A549 (cell line): ENCODE results near the gene ZC3H10. TPM values are rescaled to one million over a fixed set of nuclear protein-coding genes. Genes with fewer than 3 reads are reported as not detected.

Source experiments
- ATAC-seq, 2 experiments: fragments of 200-7000 bp in 1 of 2; fragments of >200 bp in 1 of 2; cut with Nextera tagmentation in 1 of 2; cut with Tn5 transposase in 1 of 2; 3 replicates each; pipeline versions ENCODE4 v1.8.0 to v1.9.1; 2018 to 2020; ENCODE audit warnings: mild to moderate bottlenecking in 1 of 2, moderate library complexity in 1 of 2
- CTCF ChIA-PET: fragments of 300-600 bp; sonication (Branson Sonifier 250); formaldehyde crosslinking; extraction: SDS; loops from one replicate; lab custom pipeline; 2021; ENCODE audit warnings: antibody characterized with exemption, inconsistent platforms; lab: Yijun Ruan, JAX
- POLR2A ChIA-PET: fragments of 350-600 bp; formaldehyde crosslinking; extraction: SDS; loops from one replicate; lab custom pipeline; 2021; ENCODE audit warnings: antibody characterized with exemption, inconsistent platforms; lab: Yijun Ruan, JAX
- DNase-seq, 2 experiments: peaks; one replicate each; pipeline versions ENCODE4 v3.0.0 to v3.0.0-alpha.2; 2011 to 2016; ENCODE audit warnings: low read depth in 1 of 2, low spot score in 1 of 2
- FAIRE-seq: peaks from 2 replicates; lab custom pipeline; 2011; peaks lifted over from hg19 to GRCh38; lab: Jason Lieb, UNC
- H3K27ac ChIP-seq, 2 experiments: fragments of >200 bp; sonication (Bioruptor Twin); formaldehyde crosslinking; 3 replicates each; pipeline ENCODE4 v1.5.1; 2016 to 2017
- H3K4me1 ChIP-seq: fragments of >200 bp; sonication (Bioruptor Twin); formaldehyde crosslinking; 3 replicates; pipeline ENCODE4 v1.6.1; 2016
- H3K4me2 ChIP-seq: fragments of >200 bp; sonication (Bioruptor Twin); formaldehyde crosslinking; 3 replicates; pipeline ENCODE4 v1.6.1; 2016
- H3K4me3 ChIP-seq: fragments of >200 bp; sonication (Bioruptor Twin); formaldehyde crosslinking; 3 replicates; pipeline ENCODE4 v1.5.1; 2016
- H3K9me3 ChIP-seq: fragments of >200 bp; sonication (Bioruptor Twin); formaldehyde crosslinking; 3 replicates; pipeline ENCODE4 v1.6.1; 2016
- CHD2 ChIP-seq: fragments of 150-350 bp; IDR thresholded peaks from 2 replicates; pipeline ENCODE4 v1.6.1; 2014; ENCODE audit warnings: low read length; ENCODE audit not compliant: partially characterized antibody
- E2F6 ChIP-seq: IDR thresholded peaks from 2 replicates; pipeline ENCODE4 v1.6.1; 2012; ENCODE audit warnings: low read depth, borderline replicate concordance
- EHMT2 ChIP-seq: fragments of 200-600 bp; sonication (generic); IDR thresholded peaks from 2 replicates; pipeline ENCODE4 v1.6.1; 2016; ENCODE audit warnings: antibody characterized with exemption, low read depth, mild to moderate bottlenecking, moderate library complexity
- HES2 ChIP-seq: fragments of >200 bp; sonication (Bioruptor Twin); formaldehyde crosslinking; IDR thresholded peaks from 2 replicates; pipeline ENCODE4 v1.6.1; 2016
- JUNB ChIP-seq: fragments of >200 bp; sonication (Bioruptor Twin); formaldehyde crosslinking; IDR thresholded peaks from 2 replicates; pipeline ENCODE4 v1.6.1; 2016
- KDM1A ChIP-seq: fragments of 200-600 bp; sonication (generic); IDR thresholded peaks from 2 replicates; pipeline ENCODE4 v1.6.1; 2016; ENCODE audit warnings: low read depth, mild to moderate bottlenecking
- NFE2L2 ChIP-seq: fragments of 150-350 bp; conservative IDR thresholded peaks from 2 replicates; pipeline ENCODE4 v1.6.1; 2014; ENCODE audit warnings: low read length
- POLR2AphosphoS2 ChIP-seq: conservative IDR thresholded peaks from 2 replicates; pipeline ENCODE4 v1.6.1; 2012; ENCODE audit warnings: low read length, improper control_type of control experiment, inconsistent platforms
- RFX5 ChIP-seq: fragments of 450-650 bp; IDR thresholded peaks from 2 replicates; pipeline ENCODE4 v1.7.1; 2014; ENCODE audit warnings: antibody characterized with exemption, mild to moderate bottlenecking, moderate library complexity
- TFCP2L1 ChIP-seq: fragments of 250-450 bp; sonication (Bioruptor Pico); IDR thresholded peaks from 2 replicates; pipeline ENCODE4 v1.5.0; 2021; ENCODE audit warnings: mild to moderate bottlenecking
- ZC3H11A ChIP-seq: fragments of 450-650 bp; IDR thresholded peaks from 2 replicates; pipeline ENCODE4 v1.6.1; 2014; ENCODE audit warnings: antibody characterized with exemption, mild to moderate bottlenecking
- WGBS: methylation state at CpG from one replicate; pipeline ENCODE4 v1.1.6; 2017; ENCODE audit errors: missing lambda C conversion rate; 5-methylcytosine and 5-hydroxymethylcytosine counted together
- polyA plus RNA-seq, 4 experiments: library from polyadenylated mRNA; depleted of rRNA in 3 of 4; stranded (reverse); fragments of >200 nt; fragmentation: RNase III in 1 of 4; extraction: RNeasy Plus Mini Kit Qiagen cat#74134 plus additional on column Dnase treatment in 1 of 4; gene quantifications; 2 replicates in 3 of 4; 3 replicates in 1 of 4; pipeline ENCODE4 v1.2.3, GENCODE V29; 2011 to 2017
- TF ChIP-seq, protein P1 (sequence below): fragments of 250-450 bp; sonication (Bioruptor Pico); IDR thresholded peaks from 2 replicates; pipeline ENCODE4 v1.5.0; 2020; ENCODE audit warnings: low read depth, mild to moderate bottlenecking, moderate library complexity

ZC3H10 gene
- polyA plus RNA-seq, 2 of the 4 experiments (the other 2 are of a cell fraction): 2.1 to 3.2 TPM

DNA sequence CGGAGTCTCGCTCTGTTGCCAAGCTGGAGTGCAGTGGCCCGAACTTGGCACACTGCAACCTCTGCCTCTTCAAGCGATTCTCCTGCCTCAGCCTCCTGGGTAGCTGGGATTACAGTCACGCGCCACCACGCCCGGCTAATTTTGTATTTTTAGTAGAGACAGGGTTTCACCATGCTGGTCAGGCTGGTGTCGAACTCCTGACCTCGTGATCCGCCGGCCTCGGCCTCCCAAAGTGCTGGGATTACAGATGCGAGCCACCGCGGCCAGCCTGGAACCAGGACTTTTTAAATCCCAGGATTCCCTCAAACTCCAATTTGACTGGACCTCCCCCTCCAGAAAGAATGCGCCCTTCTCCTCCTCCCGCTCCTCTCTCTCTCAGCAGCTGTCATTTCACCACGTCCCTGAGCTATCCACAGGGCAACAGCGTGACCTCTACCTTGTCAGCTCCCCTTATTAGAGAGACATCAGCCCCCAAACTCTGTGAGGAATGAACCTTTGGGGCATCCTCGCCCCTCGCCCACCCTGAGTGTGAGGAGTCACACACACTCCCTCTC, 12.0 kb downstream of the ZC3H10 start (continued):
- TF ChIP-seq KDM1A (no peak), CHD2 (no peak), EHMT2 (no peak)
- TF ChIP-seq, all 56 proteins: peak for 0

DNA sequence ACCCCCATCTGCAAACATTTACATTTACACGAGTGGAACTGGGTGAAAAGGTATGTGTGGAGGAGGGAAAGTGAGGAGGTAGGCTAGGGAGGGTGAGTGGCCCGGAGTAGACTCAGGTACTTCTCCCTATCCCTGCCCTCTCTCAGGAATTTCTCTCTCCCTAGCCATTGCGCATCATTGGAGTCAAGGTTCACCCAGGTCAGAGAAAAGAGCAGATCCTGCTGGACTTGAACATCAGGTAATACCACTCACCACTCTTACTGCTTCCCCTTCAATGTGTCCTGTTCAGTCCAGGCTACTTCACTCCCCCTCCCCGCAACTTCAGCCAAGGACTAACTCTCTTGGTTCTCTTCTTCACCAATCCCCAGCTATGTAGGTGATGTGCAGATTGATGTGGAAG, 12.8 kb downstream of the ZC3H10 start:
- Histone ChIP-seq H3K9me3 (no peaks in the 10 kb centered on the region), H3K27ac (no peak overlapping the region), H3K4me1 (peaks cover 22% of the 10 kb centered on the region), H3K4me3 (no peak overlapping the region), H3K4me2 (no peak overlapping the region)
- 83% methylated on average over 4 of the region's 4 CpGs for WGBS
- FAIRE-seq (no peak), DNase-seq (no peak), ATAC-seq (no peak)
- CTCF ChIA-PET: interaction anchor here (7.7 to 15.7 kb wide), 2 partner anchors 27 to 59 kb away, joined by 98 to 204 read pairs; partner anchors contain the start of genes MYL6 and SMARCC2
- POLR2A ChIA-PET: no interaction called here
- TF ChIP-seq NFE2L2 (no peak), POLR2AphosphoS2 (no peak)

- DNase-seq (no peak), ATAC-seq (no peak), FAIRE-seq (no peak)
- Histone ChIP-seq H3K4me2 (no peak overlapping the region), H3K4me1 (peaks cover under 1% of the 10 kb centered on the region; the same call in 1 of the 3 replicates), H3K27ac (no peak overlapping the region), H3K9me3 (no peaks in the 10 kb centered on the region), H3K4me3 (no peak overlapping the region)
- ChIA-PET CTCF (interaction anchor here (0.7 to 1.6 kb wide), 2 partner anchors 54 to 113 kb away, joined by 3 to 7 read pairs; partner anchors contain the start of gene SMARCC2), POLR2A (no interaction called here)
- TF ChIP-seq E2F6: no peak
- WGBS: 94% methylated on average over 6 of the region's 6 CpGs
These were observed 16.8 kb downstream of the ZC3H10 start for GRCh38 chr12:56134897-56135296.

- TF ChIP-seq ZC3H11A: no peak
- no peak for TF ChIP-seq CHD2
- no peak for TF ChIP-seq HES2
- no peak for TF ChIP-seq RFX5
- TF ChIP-seq JUNB: no peak
- TF ChIP-seq, protein P1, sequence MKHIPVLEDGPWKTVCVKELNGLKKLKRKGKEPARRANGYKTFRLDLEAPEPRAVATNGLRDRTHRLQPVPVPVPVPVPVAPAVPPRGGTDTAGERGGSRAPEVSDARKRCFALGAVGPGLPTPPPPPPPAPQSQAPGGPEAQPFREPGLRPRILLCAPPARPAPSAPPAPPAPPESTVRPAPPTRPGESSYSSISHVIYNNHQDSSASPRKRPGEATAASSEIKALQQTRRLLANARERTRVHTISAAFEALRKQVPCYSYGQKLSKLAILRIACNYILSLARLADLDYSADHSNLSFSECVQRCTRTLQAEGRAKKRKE (CRISPR knock-in tag): no peak
- no peak for TF ChIP-seq NFE2L2
- TF ChIP-seq TFCP2L1 (CRISPR knock-in tag): no peak
- TF ChIP-seq, all 56 proteins: peak for 0
- Histone ChIP-seq H3K4me1 (no peaks in the 10 kb centered on the region), H3K27ac (no peak overlapping the region), H3K4me3 (no peak overlapping the region), H3K9me3 (no peaks in the 10 kb centered on the region), H3K4me2 (no peak overlapping the region)
- DNase-seq (no peak), FAIRE-seq (no peak), ATAC-seq (no peak)
- 96% methylated on average over 14 of the region's 14 CpGs for WGBS
- ChIA-PET CTCF (interaction anchor here (0.6 to 3.8 kb wide), 10 partner anchors 9 to 91 kb away, joined by 4 to 17 read pairs (median 6); partner anchors contain the start of genes ESYT1, MYL6, MYL6B and SMARCC2), POLR2A (no interaction called here)
These were observed 19.9 kb downstream of the ZC3H10 start for GRCh38 chr12:56137853-56138571.
